AG04450 (cell line): ENCODE data around the gene PLEKHF1. TPM values are rescaled to one million over a fixed set of nuclear protein-coding genes. Genes with fewer than 3 reads are reported as not detected.
A peak's percentile ranks its signal among the peaks of the same experiment; 100 is the strongest.
"Not testable (repeated sequence)": the region's sequence is repeated elsewhere in the genome, so short reads cannot be mapped to it uniquely, and the experiment has no call there.

Experiments
- CTCF ChIA-PET: fragments of 300-600, 350-600 bp; formaldehyde crosslinking; extraction: SDS; loops from one replicate; lab custom pipeline; 2022; ENCODE audit warnings: antibody characterized with exemption, inconsistent platforms; lab: Charles Lee
- POLR2A ChIA-PET: fragments of 350-600 bp; formaldehyde crosslinking; extraction: SDS; loops from one replicate; lab custom pipeline; 2021; ENCODE audit warnings: antibody characterized with exemption, inconsistent platforms; lab: Yijun Ruan, JAX
- DNase-seq: peaks from one replicate; pipeline ENCODE4 v3.0.0-alpha.2; 2011; ENCODE audit warnings: low read depth, low spot score
- H3K27ac ChIP-seq: one replicate; pipeline ENCODE4 v1.5.1; 2012; ENCODE audit warnings: low read depth, low read length, control low read depth
- H3K27me3 ChIP-seq: one replicate; pipeline ENCODE4 v1.6.0; 2012; ENCODE audit warnings: low read length; ENCODE audit not compliant: control insufficient read depth, insufficient read depth
- H3K4me3 ChIP-seq: 2 replicates; pipeline ENCODE4 v1.5.1; 2011; ENCODE audit warnings: mild to moderate bottlenecking, low read depth, low read length, control low read depth
- H3K9me3 ChIP-seq: 2 replicates; pipeline ENCODE4 v1.5.1; 2012; ENCODE audit warnings: low read length; ENCODE audit not compliant: control insufficient read depth, insufficient read depth
- polyA plus RNA-seq: library from polyadenylated mRNA; depleted of rRNA; stranded (reverse); fragments of >200 nt; gene quantifications from 2 replicates; pipeline ENCODE4 v1.2.3, GENCODE V29; 2011
- TF ChIP-seq, protein P1 (sequence below): IDR thresholded peaks from 2 replicates; pipeline ENCODE4 v1.5.1; 2011; ENCODE audit warnings: low read depth, low read length, control low read depth, inconsistent platforms

Gene PLEKHF1
- polyA plus RNA-seq, 1 experiment = 5.4 TPM

DNA sequence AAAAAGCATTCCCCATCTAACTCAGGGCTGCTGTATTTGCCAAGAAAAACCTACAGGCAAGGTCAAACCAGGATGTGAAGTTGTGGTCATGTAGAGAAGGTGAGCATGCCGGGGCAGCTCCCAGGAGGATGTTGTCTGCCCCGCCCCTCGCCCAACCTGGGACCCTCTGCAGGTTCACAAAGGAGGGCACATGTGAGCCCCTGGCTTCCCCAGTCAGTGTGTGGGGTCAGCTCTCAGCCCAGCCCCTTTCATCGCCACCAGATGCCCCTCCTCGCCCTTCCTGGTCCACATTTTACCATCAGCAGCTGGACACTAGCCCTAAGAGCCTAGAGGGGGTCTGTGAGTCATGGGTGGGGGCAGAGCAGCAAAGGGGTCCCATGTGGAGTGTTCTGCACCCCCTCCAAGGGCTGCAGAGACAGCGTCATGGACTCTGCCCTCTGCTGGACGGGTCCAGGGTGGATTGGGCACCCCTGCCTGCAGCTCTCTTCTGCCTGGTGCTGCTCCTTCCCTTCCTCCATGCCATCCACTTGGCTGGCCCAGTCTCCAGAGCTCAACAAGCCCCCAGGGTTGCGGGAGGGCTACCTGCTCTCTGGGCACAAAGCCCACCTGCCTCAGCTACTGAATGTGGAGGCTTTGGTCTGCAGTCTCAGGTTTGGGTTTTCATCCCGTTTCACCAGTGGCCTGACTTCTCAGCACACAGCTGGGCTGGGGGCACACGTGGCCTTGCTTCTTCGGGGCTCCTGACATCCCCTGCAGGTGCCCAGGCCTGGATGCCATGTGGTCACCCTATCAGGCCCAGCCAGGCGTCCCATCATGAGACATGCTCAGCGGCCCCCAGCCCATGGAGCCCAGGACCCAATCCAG is 3.7 kb downstream of the PLEKHF1 start:
- TF ChIP-seq, protein P1, sequence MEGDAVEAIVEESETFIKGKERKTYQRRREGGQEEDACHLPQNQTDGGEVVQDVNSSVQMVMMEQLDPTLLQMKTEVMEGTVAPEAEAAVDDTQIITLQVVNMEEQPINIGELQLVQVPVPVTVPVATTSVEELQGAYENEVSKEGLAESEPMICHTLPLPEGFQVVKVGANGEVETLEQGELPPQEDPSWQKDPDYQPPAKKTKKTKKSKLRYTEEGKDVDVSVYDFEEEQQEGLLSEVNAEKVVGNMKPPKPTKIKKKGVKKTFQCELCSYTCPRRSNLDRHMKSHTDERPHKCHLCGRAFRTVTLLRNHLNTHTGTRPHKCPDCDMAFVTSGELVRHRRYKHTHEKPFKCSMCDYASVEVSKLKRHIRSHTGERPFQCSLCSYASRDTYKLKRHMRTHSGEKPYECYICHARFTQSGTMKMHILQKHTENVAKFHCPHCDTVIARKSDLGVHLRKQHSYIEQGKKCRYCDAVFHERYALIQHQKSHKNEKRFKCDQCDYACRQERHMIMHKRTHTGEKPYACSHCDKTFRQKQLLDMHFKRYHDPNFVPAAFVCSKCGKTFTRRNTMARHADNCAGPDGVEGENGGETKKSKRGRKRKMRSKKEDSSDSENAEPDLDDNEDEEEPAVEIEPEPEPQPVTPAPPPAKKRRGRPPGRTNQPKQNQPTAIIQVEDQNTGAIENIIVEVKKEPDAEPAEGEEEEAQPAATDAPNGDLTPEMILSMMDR = peak; percentile 25
- no peak overlapping the region for H3K27ac ChIP-seq
- CTCF ChIA-PET = interaction anchor here (0.6 to 1.2 kb wide), 4 partner anchors 42 to 365 kb away, joined by 3 to 6 read pairs (median 3); no protein-coding TSS in a partner anchor
- no peak overlapping the region for H3K4me3 ChIP-seq
- H3K9me3 ChIP-seq = no peaks in the 10 kb centered on the region; the same call in 1 of the 2 replicates
- POLR2A ChIA-PET = no interaction called here
- DNase-seq = no peak
- no peaks in the 10 kb centered on the region for H3K27me3 ChIP-seq

DNA sequence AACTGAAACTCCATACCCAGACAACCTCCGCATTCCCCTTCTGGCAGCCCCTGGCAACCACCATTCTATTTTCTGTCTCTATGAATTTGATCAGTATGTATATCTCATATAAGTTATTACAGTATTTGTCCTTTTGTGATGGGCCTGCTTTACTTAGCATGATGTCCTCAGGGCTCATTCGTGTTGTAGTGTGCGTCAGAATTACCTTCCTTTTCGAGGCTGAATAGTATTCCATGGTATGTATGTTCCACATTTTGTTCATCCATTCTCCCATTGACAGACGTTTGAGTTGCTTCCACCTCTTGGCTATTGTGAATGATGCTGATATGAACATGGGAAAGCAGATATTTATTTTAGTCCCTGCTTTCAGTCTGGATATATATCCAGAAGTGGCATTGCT is 5.0 kb downstream of the PLEKHF1 start:
- DNase-seq = no peak
- TF ChIP-seq, protein P1 = no peak
- Histone ChIP-seq H3K9me3 (no peaks in the 10 kb centered on the region; the same call in 1 of the 2 replicates), H3K27ac (no peak overlapping the region), H3K4me3 (no peak overlapping the region), H3K27me3 (no peaks in the 10 kb centered on the region)
- ChIA-PET CTCF (no interaction called here), POLR2A (no interaction called here)

DNA sequence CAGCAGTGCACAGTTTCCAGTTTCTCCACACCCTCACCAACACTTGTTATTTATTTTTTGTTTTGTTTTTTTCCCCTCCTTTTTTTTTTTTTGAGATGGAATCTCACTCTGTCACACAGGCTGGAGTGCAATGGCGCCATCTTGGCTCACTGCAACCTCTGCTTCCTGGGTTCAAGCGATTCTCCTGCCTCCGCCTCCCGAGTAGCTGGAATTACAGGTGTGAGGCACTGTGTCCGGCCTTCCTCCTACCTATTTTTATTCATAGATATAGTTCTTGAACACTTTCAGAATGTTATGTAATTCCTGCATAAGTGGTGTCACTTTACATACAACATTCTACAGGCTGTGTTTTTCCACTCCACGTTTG is 5.7 kb downstream of the PLEKHF1 start:
- H3K9me3 ChIP-seq, DNase-seq, H3K27ac ChIP-seq, POLR2A ChIA-PET, H3K27me3 ChIP-seq, H3K4me3 ChIP-seq: not testable (repeated sequence)
- CTCF ChIA-PET = interaction anchor here (1.0 to 2.3 kb wide), 2 partner anchors 23 to 60 kb away, joined by 4 to 15 read pairs; no protein-coding TSS in a partner anchor

DNA sequence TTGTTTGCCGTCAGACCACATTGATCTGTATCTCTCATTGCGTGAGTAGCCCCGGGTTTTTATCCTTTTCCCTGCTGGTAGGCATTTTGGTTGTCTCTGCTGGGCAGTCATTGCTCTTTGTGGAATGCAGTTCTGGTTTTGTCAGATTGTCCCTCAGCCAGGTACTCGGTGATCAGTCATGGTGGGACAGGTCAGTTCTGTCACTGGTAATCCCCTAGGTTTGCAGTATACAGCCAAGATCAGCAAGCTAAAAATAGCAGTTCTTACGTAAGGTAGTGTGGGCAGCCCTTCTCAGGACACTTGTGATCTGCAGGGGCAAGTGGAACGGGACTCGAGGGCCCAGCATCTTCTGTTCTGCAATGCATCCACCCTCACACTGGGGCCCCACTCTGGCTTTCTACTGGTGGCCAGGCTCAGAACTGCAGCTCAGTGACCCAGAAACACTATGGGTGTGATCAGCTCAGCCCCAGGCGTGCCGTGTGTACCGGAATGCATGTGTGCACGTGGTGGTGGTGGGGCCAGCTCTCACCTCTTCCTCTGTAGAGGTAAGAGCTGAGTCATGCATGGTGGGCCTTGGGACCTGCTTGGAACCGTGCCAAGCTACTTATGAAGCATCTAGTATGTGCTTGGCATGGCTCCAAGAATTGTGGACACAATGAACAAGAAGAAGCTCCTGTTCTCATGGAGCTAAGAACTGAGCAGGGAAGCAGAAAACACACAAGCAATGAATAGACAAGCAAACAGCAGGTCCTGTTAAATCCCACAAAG is 6.3 kb downstream of the PLEKHF1 start:
- ChIA-PET POLR2A (no interaction called here), CTCF (interaction anchor here (0.6 to 2.3 kb wide), 5 partner anchors 10 to 350 kb away, joined by 3 to 17 read pairs (median 7); no protein-coding TSS in a partner anchor)
- no peak overlapping the region for H3K27ac ChIP-seq
- no peak overlapping the region for H3K4me3 ChIP-seq
- no peak for DNase-seq
- TF ChIP-seq, protein P1 = 0 out of 2 replicates have a peak, but pooled peaks have one; percentile 6
- no peaks in the 10 kb centered on the region for H3K27me3 ChIP-seq
- no peaks in the 10 kb centered on the region; the same call in 1 of the 2 replicates for H3K9me3 ChIP-seq

DNA sequence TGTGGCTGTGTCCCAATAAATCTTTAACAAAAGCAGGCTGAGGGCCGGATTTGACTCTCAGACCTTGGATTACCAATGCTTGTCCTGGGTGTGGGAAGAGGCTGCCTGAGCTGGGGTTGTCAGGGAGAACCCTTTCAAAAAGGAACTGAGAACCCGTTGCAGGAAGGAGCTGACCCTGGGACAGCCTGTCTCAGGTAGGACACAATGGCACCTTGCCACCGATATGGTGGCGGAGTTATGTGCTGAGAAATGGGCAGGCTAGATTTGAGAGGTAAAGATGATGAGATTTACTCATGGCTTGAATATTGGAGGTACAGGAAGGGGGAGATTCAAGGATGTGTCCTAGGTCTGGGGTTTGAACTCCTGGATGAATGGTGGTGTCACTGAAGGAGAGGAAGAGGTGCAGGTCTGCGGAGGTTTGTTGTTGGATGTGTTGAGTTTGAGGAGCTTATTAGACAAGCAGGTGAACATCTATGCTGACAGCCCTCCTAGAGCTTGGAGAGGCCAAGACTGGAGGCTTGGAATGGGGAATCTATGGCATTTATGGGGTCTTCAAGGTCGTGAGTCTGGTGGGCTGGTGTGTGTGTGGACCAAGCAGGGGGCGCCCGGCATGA is 7.2 kb downstream of the PLEKHF1 start:
- POLR2A ChIA-PET = no interaction called here
- no peak for DNase-seq
- CTCF ChIA-PET = interaction anchor here (1.1 to 2.3 kb wide), 3 partner anchors 11 to 62 kb away, joined by 3 to 17 read pairs (median 15); no protein-coding TSS in a partner anchor

More for the DNA sequence above, 7.2 kb downstream of the PLEKHF1 start:
- Histone ChIP-seq H3K4me3 (no peak overlapping the region), H3K9me3 (no peaks in the 10 kb centered on the region; the same call in 1 of the 2 replicates), H3K27ac (no peak overlapping the region), H3K27me3 (no peaks in the 10 kb centered on the region)
- TF ChIP-seq, protein P1 = no peak
